Liver (tissue), 9 donors: ENCODE results near the gene SET. TPM values are rescaled to one million over a fixed set of nuclear protein-coding genes. Genes with fewer than 3 reads are reported as not detected.

Experiments used
- DNase-seq: peaks from one replicate; pipeline ENCODE4 v3.0.0-alpha.2; 2017; ENCODE audit warnings: low spot score
- H3K27ac ChIP-seq, 2 donors: one replicate each; pipeline ENCODE4 v1.7.0; 2013; ENCODE audit warnings: inconsistent platforms in 2 of 2, low read length in 2 of 2, control low read depth in 1 of 2, low read depth in 1 of 2, mild to moderate bottlenecking in 1 of 2
- H3K27me3 ChIP-seq, 4 donors: one replicate each; pipeline versions ENCODE4 v1.6.1 to v1.7.0; 2013; ENCODE audit warnings: low read length in 3 of 4, inconsistent platforms in 1 of 4, mild to moderate bottlenecking in 1 of 4, moderate library complexity in 1 of 4; ENCODE audit not compliant: control insufficient read depth in 4 of 4, insufficient read depth in 4 of 4
- H3K36me3 ChIP-seq, 4 donors: one replicate each; pipeline versions ENCODE4 v1.6.1 to v1.7.0; 2013; ENCODE audit warnings: low read length in 3 of 4, mild to moderate bottlenecking in 3 of 4, low read depth in 1 of 4, moderate library complexity in 1 of 4; ENCODE audit not compliant: control insufficient read depth in 4 of 4, insufficient read depth in 3 of 4
- H3K4me1 ChIP-seq, 4 donors: one replicate each; pipeline versions ENCODE4 v1.6.1 to v1.7.0; 2013; ENCODE audit warnings: low read length in 3 of 4, mild to moderate bottlenecking in 3 of 4, moderate library complexity in 1 of 4; ENCODE audit not compliant: control insufficient read depth in 4 of 4, insufficient read depth in 4 of 4
- H3K4me3 ChIP-seq, 3 donors: one replicate each; pipeline versions ENCODE4 v1.6.1 to v1.7.0; 2013; ENCODE audit warnings: low read length in 3 of 3, control low read depth in 1 of 3, low read depth in 1 of 3, mild to moderate bottlenecking in 1 of 3
- H3K9ac ChIP-seq, 2 donors: one replicate each; pipeline ENCODE4 v1.7.0; 2013; ENCODE audit warnings: low read length in 2 of 2, mild to moderate bottlenecking in 2 of 2, moderate library complexity in 2 of 2, control low read depth in 1 of 2, low read depth in 1 of 2
- H3K9me3 ChIP-seq, 4 donors: one replicate each; pipeline versions ENCODE4 v1.6.1 to v1.7.0; 2013; ENCODE audit warnings: low read length in 3 of 4; ENCODE audit not compliant: control insufficient read depth in 4 of 4
- EGR1 ChIP-seq, 2 donors: IDR thresholded peaks; 2 replicates each; pipeline ENCODE4 v1.6.1; 2016 to 2018; ENCODE audit warnings: antibody characterized with exemption in 2 of 2, low read depth in 2 of 2
- FOXA1 ChIP-seq: IDR thresholded peaks from 2 replicates; pipeline ENCODE4 v1.6.1; 2016; ENCODE audit warnings: antibody characterized with exemption
- FOXA2 ChIP-seq: IDR thresholded peaks from 2 replicates; pipeline ENCODE4 v1.6.1; 2016; ENCODE audit warnings: antibody characterized with exemption
- GABPA ChIP-seq, 2 donors: IDR thresholded peaks in 1 of 2; conservative IDR thresholded peaks in 1 of 2; 2 replicates each; pipeline ENCODE4 v1.6.1; 2016; ENCODE audit warnings: antibody characterized with exemption in 2 of 2, mild to moderate bottlenecking in 1 of 2, moderate library complexity in 1 of 2
- HNF4A ChIP-seq, 2 donors: conservative IDR thresholded peaks; 2 replicates each; pipeline ENCODE4 v1.6.1; 2016; ENCODE audit warnings: antibody characterized with exemption in 2 of 2, mild to moderate bottlenecking in 2 of 2
- HNF4G ChIP-seq: IDR thresholded peaks from 2 replicates; pipeline ENCODE4 v1.6.1; 2016; ENCODE audit warnings: antibody characterized with exemption
- NR2F2 ChIP-seq: IDR thresholded peaks from 2 replicates; pipeline ENCODE4 v1.6.1; 2016; ENCODE audit warnings: antibody characterized with exemption
- RAD21 ChIP-seq, 2 donors: IDR thresholded peaks; 2 replicates each; pipeline ENCODE4 v1.6.1; 2016; ENCODE audit warnings: antibody characterized with exemption in 2 of 2, mild to moderate bottlenecking in 2 of 2
- RXRA ChIP-seq, 2 donors: IDR thresholded peaks; 2 replicates each; pipeline ENCODE4 v1.6.1; 2017 to 2018; ENCODE audit warnings: antibody characterized with exemption in 2 of 2, mild to moderate bottlenecking in 1 of 2
- SP1 ChIP-seq: IDR thresholded peaks from 2 replicates; pipeline ENCODE4 v1.6.1; 2018; ENCODE audit warnings: antibody characterized with exemption, mild to moderate bottlenecking
- TAF1 ChIP-seq: conservative IDR thresholded peaks from 2 replicates; pipeline ENCODE4 v1.6.1; 2016; ENCODE audit warnings: antibody characterized with exemption, mild to moderate bottlenecking
- YY1 ChIP-seq: IDR thresholded peaks from 2 replicates; pipeline ENCODE4 v1.6.1; 2016; ENCODE audit warnings: antibody characterized with exemption, mild to moderate bottlenecking
- WGBS: extraction: QIAGEN DNeasy Blood & Tissue Kit; methylation state at CpG from one replicate; pipeline ENCODE4 v1.1.7; 2013; 5-methylcytosine and 5-hydroxymethylcytosine counted together
- polyA plus RNA-seq, 2 donors: library from polyadenylated mRNA; stranded (reverse) in 1 of 2; unstranded in 1 of 2; fragments of 200-250 nt in 1 of 2; fragments of >200 nt in 1 of 2; fragmentation: Nextera tagmentation in 1 of 2; extraction: Ambion mirVana in 1 of 2; gene quantifications; one replicate each; pipeline versions ENCODE4 v1.2.1 to v1.2.3, GENCODE V29; 2013 to 2015
- total RNA-seq, 2 donors: library from RNA; depleted of rRNA; stranded (reverse); fragments of >200 nt; gene quantifications; one replicate each; pipeline ENCODE4 v1.2.3, GENCODE V29; 2014
- TF ChIP-seq, protein P1 (sequence below): IDR thresholded peaks from 2 replicates; pipeline ENCODE4 v1.6.1; 2016; ENCODE audit warnings: antibody characterized with exemption, mild to moderate bottlenecking
- TF ChIP-seq, protein P2 (sequence below): IDR thresholded peaks from 2 replicates; pipeline ENCODE4 v1.6.1; 2016; ENCODE audit warnings: antibody characterized with exemption
- TF ChIP-seq, protein P3 (sequence below): IDR thresholded peaks from 2 replicates; pipeline ENCODE4 v1.6.1; 2016; ENCODE audit warnings: antibody characterized with exemption
- TF ChIP-seq, protein P4 (sequence below): IDR thresholded peaks from 2 replicates; pipeline ENCODE4 v1.6.1; 2016; ENCODE audit warnings: antibody characterized with exemption
- donor health status: healthy.
- donor health status: healthy.
- donor health status: healthy.
- donor health status: healthy.
- donor health status: healthy.

The SET gene
- total and polyA plus RNA-seq, 4 donors: 58.2 to 95.6 (median 69.3) TPM

GRCh38 chr9:128654481-128654880, 34.5 kb upstream of the SET start (continued):
- TF ChIP-seq, protein P1, sequence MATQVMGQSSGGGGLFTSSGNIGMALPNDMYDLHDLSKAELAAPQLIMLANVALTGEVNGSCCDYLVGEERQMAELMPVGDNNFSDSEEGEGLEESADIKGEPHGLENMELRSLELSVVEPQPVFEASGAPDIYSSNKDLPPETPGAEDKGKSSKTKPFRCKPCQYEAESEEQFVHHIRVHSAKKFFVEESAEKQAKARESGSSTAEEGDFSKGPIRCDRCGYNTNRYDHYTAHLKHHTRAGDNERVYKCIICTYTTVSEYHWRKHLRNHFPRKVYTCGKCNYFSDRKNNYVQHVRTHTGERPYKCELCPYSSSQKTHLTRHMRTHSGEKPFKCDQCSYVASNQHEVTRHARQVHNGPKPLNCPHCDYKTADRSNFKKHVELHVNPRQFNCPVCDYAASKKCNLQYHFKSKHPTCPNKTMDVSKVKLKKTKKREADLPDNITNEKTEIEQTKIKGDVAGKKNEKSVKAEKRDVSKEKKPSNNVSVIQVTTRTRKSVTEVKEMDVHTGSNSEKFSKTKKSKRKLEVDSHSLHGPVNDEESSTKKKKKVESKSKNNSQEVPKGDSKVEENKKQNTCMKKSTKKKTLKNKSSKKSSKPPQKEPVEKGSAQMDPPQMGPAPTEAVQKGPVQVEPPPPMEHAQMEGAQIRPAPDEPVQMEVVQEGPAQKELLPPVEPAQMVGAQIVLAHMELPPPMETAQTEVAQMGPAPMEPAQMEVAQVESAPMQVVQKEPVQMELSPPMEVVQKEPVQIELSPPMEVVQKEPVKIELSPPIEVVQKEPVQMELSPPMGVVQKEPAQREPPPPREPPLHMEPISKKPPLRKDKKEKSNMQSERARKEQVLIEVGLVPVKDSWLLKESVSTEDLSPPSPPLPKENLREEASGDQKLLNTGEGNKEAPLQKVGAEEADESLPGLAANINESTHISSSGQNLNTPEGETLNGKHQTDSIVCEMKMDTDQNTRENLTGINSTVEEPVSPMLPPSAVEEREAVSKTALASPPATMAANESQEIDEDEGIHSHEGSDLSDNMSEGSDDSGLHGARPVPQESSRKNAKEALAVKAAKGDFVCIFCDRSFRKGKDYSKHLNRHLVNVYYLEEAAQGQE: no peak
- TF ChIP-seq TAF1 (no peak), RXRA (IDR thresholded peaks at IDR 0.05) (no peak), FOXA1 (no peak), HNF4A (conservative IDR thresholded peaks at IDR 0.05) (no peak), GABPA (IDR thresholded peaks at IDR 0.05 in 1 of 2, conservative IDR thresholded peaks at IDR 0.05 in 1 of 2) (no peak), SP1 (no peak)
- TF ChIP-seq, protein P2, sequence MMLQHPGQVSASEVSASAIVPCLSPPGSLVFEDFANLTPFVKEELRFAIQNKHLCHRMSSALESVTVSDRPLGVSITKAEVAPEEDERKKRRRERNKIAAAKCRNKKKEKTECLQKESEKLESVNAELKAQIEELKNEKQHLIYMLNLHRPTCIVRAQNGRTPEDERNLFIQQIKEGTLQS: no peak

DNA sequence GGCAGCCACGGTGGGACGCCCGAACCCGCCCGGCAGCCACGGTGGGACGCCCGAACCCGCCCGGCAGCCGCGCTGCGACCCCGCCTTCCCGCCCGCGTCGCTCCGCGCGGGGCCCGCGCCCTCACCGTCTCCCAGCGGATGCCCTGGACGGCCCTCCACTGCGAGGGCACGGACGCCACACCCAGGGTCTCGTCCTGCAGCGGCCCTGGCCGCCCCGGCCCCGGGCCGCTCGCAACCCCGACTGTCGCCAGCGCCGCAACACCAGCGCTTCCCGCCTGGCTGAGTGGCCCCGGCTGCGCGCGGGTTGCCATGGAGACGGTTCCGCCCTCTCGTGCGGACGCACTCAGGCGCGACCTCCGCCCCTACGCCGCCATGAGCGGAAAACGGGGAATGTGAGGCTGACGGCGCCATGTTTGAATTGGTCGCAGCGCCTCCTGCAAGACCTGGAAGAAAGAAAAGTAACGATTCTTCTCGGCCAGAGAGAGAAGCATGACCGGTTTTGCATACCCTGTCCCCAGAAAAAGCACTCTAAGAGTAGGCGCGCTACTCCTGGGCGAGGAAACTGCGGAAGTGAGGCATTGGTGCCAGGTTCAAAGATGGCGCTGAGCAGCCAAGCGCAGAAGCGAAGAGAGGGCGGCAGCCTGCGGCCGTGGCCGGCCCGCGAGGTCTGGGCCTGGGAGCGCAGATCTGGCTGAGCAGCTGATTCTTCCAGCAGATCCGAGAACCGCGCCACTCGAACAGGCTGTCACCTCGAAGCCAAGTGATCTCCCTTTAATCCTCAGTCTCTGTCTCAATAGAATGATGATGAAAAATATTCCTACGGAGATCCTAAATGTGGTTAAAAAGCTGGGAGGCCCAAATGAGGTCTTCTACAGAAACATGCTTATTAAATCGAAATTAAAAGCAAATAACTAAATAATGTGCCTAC, 32.3 kb upstream of the SET start, which contains the start of gene DYNC2I2:
DYNC2I2 (minus strand) TSS at position 432 of the 928 bp plus-strand sequence; CDS start at position 311, 121 bp downstream.
- Histone ChIP-seq H3K9me3 (no peaks in the 10 kb centered on the region), H3K4me3 (peak within 1 kb of the TSS; percentile 70 to 94 (median 79)), H3K4me1 (peaks cover 0 to 4% (median 1%) of the 10 kb centered on the region in 4 donors), H3K27ac (peak within 1 kb of the TSS; percentile 96 to 97), H3K9ac (peak within 1 kb of the TSS; percentile 44 to 88), H3K27me3 (no peaks in the 10 kb centered on the region), H3K36me3 (no peaks in the 10 kb centered on the region)
- WGBS: under 1% methylated on average over 86 of the region's 86 CpGs
- DNase-seq: peak; percentile 96
- TF ChIP-seq NR2F2 (peak; percentile 77), TAF1 (peak; percentile 69), GABPA (IDR thresholded peaks at IDR 0.05 in 1 of 2, conservative IDR thresholded peaks at IDR 0.05 in 1 of 2) (peak in 1 of 2 donors; percentile 74), SP1 (peak; percentile 69), YY1 (peak; percentile 100), EGR1 (IDR thresholded peaks at IDR 0.05; ENCODE audit: low read depth in 2 of 2) (peak; percentile 14 to 27), RXRA (IDR thresholded peaks at IDR 0.05) (no peak), RAD21 (IDR thresholded peaks at IDR 0.05) (peak in 1 of 2 donors; percentile 55), HNF4A (conservative IDR thresholded peaks at IDR 0.05) (peak; percentile 47 to 57), FOXA1 (peak; percentile 15), FOXA2 (no peak), HNF4G (no peak)
- TF ChIP-seq, protein P3, sequence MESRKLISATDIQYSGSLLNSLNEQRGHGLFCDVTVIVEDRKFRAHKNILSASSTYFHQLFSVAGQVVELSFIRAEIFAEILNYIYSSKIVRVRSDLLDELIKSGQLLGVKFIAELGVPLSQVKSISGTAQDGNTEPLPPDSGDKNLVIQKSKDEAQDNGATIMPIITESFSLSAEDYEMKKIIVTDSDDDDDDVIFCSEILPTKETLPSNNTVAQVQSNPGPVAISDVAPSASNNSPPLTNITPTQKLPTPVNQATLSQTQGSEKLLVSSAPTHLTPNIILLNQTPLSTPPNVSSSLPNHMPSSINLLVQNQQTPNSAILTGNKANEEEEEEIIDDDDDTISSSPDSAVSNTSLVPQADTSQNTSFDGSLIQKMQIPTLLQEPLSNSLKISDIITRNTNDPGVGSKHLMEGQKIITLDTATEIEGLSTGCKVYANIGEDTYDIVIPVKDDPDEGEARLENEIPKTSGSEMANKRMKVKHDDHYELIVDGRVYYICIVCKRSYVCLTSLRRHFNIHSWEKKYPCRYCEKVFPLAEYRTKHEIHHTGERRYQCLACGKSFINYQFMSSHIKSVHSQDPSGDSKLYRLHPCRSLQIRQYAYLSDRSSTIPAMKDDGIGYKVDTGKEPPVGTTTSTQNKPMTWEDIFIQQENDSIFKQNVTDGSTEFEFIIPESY: peak; percentile 66
- TF ChIP-seq, protein P2: peak; percentile 22
- TF ChIP-seq, protein P4, sequence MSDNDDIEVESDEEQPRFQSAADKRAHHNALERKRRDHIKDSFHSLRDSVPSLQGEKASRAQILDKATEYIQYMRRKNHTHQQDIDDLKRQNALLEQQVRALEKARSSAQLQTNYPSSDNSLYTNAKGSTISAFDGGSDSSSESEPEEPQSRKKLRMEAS: peak; percentile 54
